Activated CD4-positive, CD25-positive, alpha-beta regulatory T cell treated with anti-CD3 and anti-CD28 coated beads, Interleukin-2, amount 50 U/mL, for 72 hours (primary cell): ENCODE data around the gene TCF4.

Source experiments
- DNase-seq: peaks from one replicate; pipeline ENCODE4 v3.0.0; 2021

TCF4 gene

DNA sequence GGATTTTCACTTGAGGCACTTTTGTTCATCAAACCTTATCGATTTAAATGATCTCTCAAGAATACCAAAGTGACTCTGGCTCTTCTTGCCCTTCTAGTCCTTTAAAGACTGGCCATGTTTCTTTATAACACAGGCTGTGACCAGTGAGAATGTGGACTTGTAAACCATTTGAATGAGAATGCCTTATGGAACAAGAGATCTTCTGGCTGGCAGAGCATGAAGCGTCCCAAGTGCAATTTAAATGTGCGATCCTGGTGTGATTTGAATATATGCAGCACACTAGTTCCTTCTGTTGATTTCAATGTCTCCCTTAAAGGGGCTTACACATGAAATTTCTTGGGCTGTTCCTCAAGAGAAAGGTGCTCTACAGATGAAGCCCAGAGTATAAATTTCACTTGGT lies 366.4 kb downstream of the TCF4 start:
- DNase-seq, result no peak

DNA sequence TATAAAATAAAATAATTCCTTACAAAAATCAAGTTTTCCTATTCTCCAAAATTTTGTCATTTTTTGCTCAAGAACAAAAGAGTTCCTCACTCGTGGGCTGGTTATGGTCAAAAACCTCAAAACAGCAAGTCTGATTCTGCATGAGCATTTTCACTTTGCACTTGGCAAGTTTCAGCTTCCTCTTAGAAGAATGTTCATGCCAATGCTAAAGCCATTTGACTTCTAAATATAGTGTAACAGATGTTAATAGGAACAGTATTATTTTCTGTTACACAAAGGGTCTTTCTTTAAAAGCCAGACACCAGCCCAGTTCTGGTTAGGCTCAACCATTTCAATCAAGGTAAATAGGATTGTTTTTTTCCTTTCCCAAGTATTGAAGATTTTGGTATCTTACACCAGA lies 367.5 kb downstream of the TCF4 start:
- DNase-seq, result no peak

DNA sequence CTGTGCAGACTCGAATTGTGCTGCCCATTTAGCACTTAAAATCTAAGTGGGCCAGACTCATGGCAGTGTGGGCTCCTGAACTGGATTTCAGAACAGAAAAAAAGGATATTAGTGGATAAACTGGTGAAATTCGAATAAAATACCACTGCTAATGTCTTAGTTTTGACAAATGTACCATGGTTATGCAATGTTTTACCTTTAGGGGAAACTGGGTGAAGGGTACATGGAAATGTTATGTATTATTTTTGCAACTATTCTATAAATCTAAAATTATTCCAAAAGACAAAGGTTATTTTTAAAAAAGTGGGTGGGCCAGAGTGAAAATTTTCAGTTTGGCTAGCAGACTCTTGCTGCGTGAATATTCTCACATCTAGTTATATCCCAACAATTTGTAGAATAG lies 368.2 kb downstream of the TCF4 start:
- DNase-seq, result no peak

DNA sequence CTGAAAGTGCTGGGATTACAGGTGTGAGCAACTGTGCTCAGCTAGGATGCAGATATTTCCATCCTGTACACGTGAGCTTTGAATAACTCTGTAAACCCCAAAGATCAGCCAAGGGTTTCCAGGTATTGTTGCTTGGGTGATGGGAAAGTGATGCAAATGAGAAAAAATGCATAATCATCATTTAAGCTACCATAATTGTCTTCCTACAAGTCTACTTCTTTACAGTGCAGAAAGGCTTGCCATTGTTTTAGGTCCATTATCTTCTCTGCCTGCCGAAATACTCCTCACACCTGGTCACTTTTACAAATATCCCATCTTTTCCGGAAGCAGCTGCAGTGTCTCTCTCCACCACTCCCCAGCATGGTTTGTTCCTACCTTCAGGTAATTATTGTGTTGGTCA lies 368.9 kb downstream of the TCF4 start:
- no peak for DNase-seq

DNA sequence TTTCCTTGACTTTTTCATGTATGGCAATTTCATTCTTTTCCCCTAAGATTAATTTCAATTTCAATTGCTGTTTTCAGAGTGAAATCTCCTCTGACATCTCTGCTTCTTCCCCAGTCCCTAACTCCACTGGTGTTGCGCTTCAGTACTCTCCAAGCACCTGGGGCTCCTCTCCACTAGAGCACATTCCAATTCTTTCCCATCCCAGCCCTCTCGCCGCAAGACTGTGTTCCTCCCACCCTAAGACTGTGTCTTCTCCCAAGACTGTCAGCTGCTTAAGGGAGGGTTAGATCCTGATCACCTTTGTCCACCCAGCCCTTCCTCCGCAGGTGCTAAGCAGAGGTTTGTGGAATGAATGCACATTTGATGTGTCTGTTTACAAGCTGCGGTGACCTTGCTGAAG lies 373.0 kb downstream of the TCF4 start:
- DNase-seq, result no peak

DNA sequence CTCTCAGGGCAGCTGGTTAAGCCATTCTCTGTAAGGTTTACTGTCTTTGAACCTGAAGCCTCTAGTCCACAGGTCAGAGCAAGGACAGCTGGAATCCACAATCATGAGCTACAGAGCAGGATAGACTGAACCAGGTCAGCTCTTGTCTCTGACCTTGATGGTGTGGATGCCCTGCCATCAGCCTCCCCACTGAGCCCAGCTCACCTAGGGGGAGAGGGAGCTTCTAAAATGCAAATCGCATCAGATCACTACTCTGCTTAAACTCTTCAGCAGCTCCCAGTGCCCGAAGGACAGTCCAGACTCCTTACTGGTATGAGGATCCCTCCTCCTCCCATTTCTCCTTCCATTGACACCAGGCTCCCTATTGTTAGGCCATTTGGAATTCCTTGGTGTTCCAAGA lies 373.5 kb downstream of the TCF4 start:
- no peak for DNase-seq

DNA sequence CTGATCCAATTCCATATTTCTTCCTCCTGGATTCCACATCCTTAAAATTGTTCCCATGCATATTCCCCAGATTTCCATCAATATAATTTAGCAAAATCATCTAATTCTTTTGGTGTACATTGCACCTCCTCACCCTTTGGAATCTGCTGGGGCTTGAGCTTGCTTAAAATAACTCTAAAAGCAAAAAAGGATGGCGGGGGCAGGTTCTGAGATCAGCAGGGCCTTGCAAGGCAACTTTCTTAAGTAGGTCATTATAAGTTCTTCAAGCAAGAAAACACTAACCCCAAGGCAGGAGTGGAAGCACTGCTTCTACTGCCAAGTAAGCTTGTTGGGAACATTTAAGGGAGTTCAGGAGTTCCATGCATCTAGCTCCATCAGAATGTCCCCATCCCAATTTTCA lies 374.4 kb downstream of the TCF4 start:
- DNase-seq, result no peak

DNA sequence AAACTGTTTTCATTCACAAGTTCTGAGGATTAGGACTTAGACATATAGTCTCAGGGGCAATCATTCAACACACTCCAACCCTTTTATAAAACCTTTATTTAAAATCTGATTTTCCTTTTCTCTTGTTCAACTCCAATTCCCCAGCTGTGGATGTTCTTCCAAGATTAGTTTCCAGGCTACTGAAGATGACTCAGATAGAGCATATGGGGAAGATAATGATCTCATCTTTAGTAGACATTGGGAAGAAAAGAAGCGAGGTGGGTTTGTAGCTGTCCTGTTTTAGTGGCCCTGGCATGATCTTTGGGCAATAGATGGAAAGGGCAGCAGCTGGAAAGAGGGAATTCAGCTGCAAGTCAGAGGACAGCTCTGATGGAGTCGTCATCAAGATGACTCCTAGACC lies 381.1 kb downstream of the TCF4 start:
- DNase-seq, result no peak

DNA sequence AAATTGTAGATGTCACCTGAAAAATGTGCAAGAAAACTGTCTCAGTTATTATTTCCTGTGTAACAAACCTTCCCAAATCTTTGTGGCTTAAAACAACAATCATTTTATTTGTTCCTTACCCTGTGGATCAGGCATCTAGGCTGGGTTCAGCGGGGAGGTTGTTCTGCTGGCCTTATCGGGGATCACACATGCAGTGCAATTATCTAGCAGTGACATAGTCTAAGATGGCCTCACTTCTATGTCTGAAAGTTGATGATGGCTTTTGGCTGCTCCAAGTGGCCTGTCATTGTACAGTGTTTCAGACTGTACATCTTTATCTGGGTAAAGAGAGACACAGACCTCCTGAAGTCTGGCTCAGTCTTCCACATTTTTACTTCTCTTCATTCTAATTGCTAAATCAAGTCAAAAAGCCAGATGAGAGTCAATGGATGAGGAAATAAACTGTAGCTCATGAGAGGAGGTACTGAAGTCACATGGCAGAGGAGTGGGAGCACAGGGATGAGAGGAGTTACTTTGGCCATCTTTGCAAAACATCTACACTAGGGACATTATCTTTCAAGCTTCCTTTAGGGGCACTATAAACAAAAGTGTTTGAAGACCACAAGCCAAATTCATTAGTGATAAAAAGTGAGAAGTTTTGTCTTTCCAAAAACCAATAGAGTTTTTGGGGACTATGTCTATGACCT lies 385.6 kb downstream of the TCF4 start:
- DNase-seq, result no peak

DNA sequence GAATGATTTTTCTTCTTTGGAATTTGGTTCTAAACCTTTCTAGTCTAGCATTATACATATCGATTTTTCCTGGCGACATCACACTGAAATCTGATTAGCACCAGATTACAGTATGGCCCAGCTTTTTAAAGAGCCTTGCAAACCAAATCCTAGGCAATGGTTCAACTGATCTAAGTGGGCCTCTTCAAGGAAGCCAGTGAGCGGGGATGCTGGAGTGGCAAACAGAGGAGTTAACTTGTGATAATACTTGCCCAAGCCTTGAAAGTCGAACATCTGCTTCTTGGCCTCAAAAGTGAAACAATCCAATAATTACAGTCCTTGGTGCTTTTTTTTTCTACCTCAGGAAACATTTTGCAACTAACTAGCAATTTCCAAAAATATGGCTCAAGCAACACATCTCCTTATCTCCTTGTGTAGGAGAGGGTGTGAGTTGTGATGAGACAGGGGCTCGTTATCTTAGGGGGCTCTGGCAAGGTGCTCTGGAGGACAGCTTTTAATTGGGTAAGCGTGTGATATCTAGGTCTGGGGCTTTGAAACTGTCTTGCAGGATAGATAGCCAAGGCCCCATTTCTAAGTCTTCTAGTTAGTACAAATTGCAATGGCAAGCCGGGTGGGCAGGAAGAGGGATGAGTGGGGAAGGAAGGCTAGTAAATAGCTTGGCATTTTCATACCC lies 388.6 kb downstream of the TCF4 start:
- no peak for DNase-seq

DNA sequence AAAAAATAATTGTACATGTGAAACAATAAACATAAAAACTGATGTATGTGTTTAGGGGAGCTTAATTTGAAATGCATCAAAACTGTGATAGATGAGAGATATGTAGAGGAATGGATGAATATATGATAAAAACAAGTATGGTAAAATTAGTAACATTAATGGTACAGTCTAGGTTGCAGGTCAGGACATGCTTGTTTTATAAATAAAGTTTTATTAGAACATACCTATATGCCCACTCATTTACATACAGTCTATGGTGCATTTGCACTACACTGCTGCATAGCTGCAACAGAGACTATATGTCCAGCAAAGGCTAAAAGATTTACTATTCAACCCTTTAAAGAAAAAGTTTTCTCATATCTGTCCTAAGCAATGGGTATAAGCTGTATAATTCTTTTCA lies 392.1 kb downstream of the TCF4 start:
- no peak for DNase-seq

DNA sequence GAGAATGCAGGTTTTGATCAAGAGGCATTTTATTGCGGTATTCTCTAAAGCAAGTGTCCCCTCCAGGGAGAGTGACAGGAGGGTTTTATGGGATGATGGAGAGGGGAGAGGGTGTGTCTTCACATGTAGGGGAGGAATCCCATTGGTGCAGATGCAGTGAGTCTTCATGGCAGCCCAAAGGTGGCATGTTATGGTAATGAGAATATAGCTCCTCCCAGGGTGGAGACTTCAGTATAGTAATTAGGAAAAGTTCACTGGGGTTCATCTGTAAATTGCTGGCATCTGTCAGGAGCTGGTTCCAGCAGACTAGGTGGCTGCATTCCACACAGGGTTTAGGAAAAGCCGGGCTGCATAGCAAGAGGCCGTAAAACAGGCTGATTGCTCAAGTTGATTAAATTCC lies 398.0 kb downstream of the TCF4 start:
- DNase-seq, result no peak

DNA sequence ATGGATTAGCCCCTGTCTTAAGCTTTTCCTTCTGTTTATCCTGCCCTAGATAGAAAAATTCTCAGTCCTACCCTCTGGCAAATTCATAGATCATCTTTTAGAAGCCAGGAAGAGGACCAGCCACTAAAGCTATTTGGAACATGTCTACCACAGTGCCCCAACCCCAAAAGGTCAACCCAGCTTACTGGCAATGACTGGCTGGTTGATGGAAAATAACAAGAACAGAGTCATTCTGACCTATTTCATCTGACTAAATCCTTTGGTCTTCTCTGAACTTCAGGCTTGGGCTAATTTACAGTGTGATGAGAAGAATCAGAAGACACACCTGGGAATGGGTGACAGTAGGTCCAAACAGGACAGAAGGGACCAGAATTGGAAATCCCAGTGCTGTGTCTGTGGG lies 401.4 kb downstream of the TCF4 start:
- no peak for DNase-seq

DNA sequence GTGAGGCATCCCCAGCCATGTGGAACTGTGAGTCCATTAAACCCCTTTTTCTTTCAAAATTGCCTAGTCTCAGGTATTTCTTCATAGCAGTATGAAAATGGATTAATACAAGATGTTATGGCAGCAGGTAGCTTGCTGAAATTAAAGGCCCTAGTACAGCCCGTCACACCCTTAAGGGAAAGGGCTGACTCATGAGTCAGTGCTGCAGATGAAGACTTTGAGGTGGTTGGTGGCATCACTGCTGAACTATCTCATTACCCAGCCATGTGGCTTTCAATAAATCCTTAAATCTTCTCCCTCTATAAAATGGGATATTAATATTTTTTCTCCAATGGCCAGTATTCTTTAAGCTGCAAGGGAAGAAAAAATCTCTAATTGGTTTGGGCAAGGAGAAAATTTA lies 402.6 kb downstream of the TCF4 start:
- DNase-seq, result no peak

DNA sequence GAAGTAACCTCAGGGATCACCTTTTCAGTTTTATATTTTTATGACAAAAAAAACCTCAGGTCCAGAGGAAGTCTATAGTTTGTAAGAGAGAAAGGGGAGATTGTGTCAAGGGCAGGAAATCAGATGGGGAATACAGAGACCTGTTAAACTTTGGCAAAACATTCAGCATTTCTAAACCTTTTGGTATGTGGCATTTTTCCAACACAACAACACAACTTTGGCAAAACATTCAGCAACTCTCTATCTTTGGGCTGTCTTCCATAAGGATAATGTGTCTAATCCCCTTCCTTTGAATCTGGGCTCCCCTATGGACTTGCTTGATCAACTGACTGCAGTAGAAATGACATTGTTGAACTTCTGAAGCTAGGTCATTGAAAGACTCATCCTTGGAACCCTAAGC lies 408.2 kb downstream of the TCF4 start:
- no peak for DNase-seq

DNA sequence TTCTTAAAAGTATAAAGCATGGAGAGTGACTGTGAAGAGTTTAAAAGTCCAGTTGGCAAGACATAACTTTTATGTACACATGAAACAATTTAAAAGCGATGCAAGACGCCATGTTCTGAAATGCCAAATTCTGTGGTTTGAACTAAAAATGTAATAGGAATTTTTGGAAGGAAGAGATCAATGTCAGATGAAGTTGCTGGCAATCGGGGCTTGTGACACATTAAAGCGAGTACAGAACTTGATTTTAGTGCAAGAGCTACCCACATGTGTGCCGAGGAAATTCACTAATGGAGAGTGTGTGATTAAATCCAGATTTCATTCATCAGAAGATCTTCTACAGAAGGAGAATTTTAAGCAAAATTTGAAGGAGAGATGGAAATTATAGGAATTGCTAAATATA lies 408.6 kb downstream of the TCF4 start:
- no peak for DNase-seq

DNA sequence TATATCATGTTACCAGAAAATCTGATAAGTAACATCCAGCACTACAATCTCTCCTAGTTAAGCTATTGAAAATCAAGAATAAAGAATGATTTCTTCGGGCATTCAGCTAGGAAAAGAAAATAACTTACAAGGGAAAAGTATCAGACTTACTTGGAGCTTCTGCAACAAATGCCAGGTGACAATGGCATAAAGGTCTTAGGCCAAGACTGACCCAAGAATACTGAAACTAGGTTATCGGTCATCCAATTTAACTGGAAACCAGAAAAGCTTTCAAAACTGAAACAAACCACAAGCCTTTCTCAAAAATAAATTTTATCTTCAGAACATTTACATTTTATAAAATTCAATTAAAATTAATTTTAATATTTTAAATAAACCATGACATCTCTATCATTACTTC lies 414.7 kb downstream of the TCF4 start:
- DNase-seq, result no peak
